ENCODE data around the gene USH2A.

GRCh38 chr1:216323344-216323743 lies 99.9 kb downstream of the USH2A start:
- TF ChIP-seq CTCF (IDR thresholded peaks at IDR 0.05; ENCODE audit: borderline replicate concordance, extremely low read depth, low read length, poor library complexity, severe bottlenecking) (no peak), EZH2 (IDR thresholded peaks at IDR 0.05; ENCODE audit: borderline replicate concordance, low read depth, low read length, severe bottlenecking) (no peak)

Measured in DND-41 (cell line).